GM18868 (cell line): ENCODE measurements around the gene PRKAA2.
"Not testable (repeated sequence)": the region's sequence is repeated elsewhere in the genome, so short reads cannot be mapped to it uniquely, and the experiment has no call there.

Source experiments
- ATAC-seq: cut with Tn5 transposase; IDR thresholded peaks from one replicate; pipeline ENCODE4 v1.9.1; 2021; ENCODE audit warnings: mild to moderate bottlenecking, moderate library complexity; ENCODE audit not compliant: unreplicated experiment

The PRKAA2 gene

DNA sequence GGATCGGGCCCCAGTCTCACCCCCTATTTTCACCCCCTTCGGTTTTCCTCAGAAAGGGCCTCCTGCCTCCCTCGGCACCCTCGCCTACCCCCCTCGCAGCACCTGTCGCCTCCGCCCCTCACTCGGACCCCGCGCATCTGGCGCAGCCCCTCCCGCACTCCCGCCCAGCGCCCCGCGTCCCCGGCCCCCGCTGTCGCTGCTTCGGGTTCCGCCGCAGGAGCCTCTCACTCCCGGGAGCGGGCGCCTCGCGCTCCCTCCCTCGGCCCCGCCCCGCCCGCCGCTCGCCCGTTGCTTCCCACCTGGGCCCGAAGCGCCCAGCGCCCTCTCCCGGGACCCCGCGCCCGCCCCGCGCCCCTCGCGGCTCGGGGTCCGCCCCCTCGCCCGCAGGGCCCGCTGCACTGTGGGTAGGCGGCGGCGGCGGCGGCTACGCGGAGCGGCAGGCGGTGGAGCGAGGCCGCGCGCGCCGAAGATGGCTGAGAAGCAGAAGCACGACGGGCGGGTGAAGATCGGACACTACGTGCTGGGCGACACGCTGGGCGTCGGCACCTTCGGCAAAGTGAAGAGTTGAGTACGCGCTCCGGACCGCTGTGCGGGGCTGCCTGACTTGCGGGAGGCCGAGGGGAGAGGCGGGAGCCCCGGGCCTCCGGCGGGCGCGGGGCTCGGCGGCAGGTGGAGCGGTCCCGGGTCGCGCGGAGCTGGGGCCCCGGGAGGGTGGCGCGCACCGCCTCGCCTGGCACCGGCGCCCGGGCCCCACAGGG, at the start of gene PRKAA2:
PRKAA2 (plus strand) TSS at position 396 of the 758 bp plus-strand sequence; CDS start at position 470, 74 bp downstream.
- peak; percentile 65 for ATAC-seq

GRCh38 chr1:56595397-56596191, 49.5 kb upstream of the PRKAA2 start:
- ATAC-seq: not testable (repeated sequence)

- ATAC-seq: not testable (repeated sequence)
Measured at GRCh38 chr1:56610097-56610496, 35.0 kb upstream of the PRKAA2 start.

DNA sequence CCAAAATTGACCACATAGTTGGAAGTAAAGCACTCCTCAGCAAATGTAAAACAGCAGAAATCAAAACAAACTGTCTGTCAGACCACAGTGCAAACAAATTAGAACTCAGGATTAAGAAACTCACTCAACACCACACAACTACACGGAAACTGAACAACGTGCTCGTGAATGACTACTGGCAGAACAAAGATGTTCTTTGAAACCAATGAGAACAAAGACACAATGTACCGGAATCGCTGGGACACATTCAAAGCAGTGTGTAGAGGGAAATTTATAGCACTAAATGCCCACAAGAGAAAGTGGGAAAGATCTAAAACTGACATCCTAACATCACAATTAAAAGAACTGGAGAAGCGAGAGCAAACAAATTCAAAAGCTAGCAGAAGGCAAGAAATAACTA, 34.3 kb upstream of the PRKAA2 start:
- ATAC-seq: not testable (repeated sequence)

- no peak for ATAC-seq
Measured at GRCh38 chr1:56617141-56617540, 28.0 kb upstream of the PRKAA2 start.

GRCh38 chr1:56625819-56626440, 19.2 kb upstream of the PRKAA2 start:
- no peak for ATAC-seq

DNA sequence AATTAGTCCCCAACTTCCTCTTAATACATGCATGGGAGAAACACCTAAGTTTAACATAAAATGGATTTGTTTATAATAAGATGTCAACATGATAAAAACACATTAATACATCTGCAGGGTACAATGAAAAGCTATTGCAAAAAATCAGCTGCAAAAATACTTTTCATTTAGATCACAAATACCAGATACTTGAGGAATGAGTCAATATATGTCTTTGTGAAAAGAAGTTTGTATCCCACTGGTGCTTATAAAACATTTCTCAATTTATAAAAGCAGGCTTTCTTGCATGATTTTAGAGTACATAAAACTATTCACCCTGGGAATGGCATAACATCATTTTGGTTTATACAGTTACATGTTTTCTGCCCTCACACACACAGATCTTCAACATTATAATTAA, 18.6 kb upstream of the PRKAA2 start:
- ATAC-seq: no peak

- no peak for ATAC-seq
Measured at GRCh38 chr1:56627019-56627635, 18.0 kb upstream of the PRKAA2 start.

- no peak for ATAC-seq
Measured at GRCh38 chr1:56627636-56628039, 17.5 kb upstream of the PRKAA2 start.

- ATAC-seq: no peak
Measured at GRCh38 chr1:56630786-56631185, 14.3 kb upstream of the PRKAA2 start.

- no peak for ATAC-seq
Measured at GRCh38 chr1:56631901-56632300, 13.2 kb upstream of the PRKAA2 start.

DNA sequence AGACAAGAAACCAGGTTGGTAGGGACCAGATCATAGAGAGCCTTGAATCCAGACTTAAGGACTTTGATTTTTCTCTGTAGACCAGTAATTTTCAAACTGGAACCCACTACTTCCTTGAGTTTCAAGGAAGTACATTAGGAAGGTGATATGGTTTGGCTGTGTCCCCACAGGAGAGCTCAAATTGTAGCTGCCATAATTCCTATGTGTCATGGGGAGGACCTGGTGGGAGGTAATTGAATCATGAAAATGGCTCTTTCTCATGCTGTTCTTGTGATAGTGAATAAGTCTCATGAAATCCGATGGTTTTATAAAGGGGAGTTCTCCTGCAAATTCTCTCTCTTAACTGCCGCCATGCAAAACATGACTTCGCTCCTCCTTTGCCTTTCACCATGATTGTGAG, 10.1 kb upstream of the PRKAA2 start:
- no peak for ATAC-seq

- no peak for ATAC-seq
Measured at GRCh38 chr1:56638248-56638647, 6.9 kb upstream of the PRKAA2 start.

- no peak for ATAC-seq
Measured at GRCh38 chr1:56639211-56639610, 5.9 kb upstream of the PRKAA2 start.

GRCh38 chr1:56643661-56644060, 1.5 kb upstream of the PRKAA2 start:
- ATAC-seq: no peak

- ATAC-seq: no peak
Measured at GRCh38 chr1:56644064-56644918, 823 bp upstream of the PRKAA2 start.

- peak; percentile 27 for ATAC-seq
Measured at GRCh38 chr1:56645677-56646305, 677 bp downstream of the PRKAA2 start.

- no peak for ATAC-seq
Measured at GRCh38 chr1:56646611-56647010, 1.5 kb downstream of the PRKAA2 start.

DNA sequence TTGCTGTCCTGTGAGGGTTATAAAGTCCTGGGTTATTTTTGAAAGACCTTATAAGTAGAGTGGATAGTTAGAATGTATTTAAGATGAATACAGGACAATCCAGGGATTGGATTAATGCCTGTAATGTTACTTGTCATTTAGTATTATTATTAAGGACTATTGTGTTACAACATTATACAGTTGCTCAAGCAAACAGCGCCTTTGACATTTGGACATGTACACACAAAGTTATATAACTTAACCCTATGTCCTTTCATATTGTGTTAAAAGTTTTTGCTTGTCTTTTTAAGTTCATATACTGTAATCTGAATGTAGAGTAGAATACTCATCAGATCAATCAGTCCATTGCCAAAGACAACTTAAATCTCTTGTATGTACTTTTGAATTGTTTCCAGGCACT, 2.0 kb downstream of the PRKAA2 start:
- no peak for ATAC-seq

- no peak for ATAC-seq
Measured at GRCh38 chr1:56648546-56648945, 3.4 kb downstream of the PRKAA2 start.
